ENCODE measurements around the gene PNLDC1. TPM values are rescaled to one million over a fixed set of nuclear protein-coding genes. Genes with fewer than 3 reads are reported as not detected.

The PNLDC1 gene
- total RNA-seq, 2 donors from 2014 or later = 0.19 TPM; not detected in 1

Other genes with a start within 250 kb of the PNLDC1 start
- gene SOD2, start 107.0 kb upstream of the PNLDC1 start, total RNA-seq = 100 to 1,000 TPM; 584 to 998 TPM
- 10 to 100 TPM; 70.1 to 84.7 TPM for gene WTAP, start 72.8 kb upstream of the PNLDC1 start, total RNA-seq
- 10 to 100 TPM; 11.0 to 13.6 TPM for gene ACAT2, start 38.2 kb upstream of the PNLDC1 start, total RNA-seq
- 100 to 1,000 TPM; 116 to 137 TPM for gene TCP1, start 10.7 kb upstream of the PNLDC1 start, total RNA-seq
- 10 to 100 TPM; 62.9 to 66.4 TPM for gene MRPL18, start 9.8 kb upstream of the PNLDC1 start, total RNA-seq
- gene MAS1, start 90.7 kb downstream of the PNLDC1 start, total RNA-seq = under 1 TPM; 0.29 to 0.42 TPM
- gene IGF2R, start 168.8 kb downstream of the PNLDC1 start, total RNA-seq = 10 to 100 TPM; 62.7 to 71.8 TPM